ENCODE measurements around the gene AVP. TPM values are rescaled to one million over a fixed set of nuclear protein-coding genes. Genes with fewer than 3 reads are reported as not detected.
"Not testable (repeated sequence)": the region's sequence is repeated elsewhere in the genome, so short reads cannot be mapped to it uniquely, and the experiment has no call there.

Gene AVP
- total RNA-seq, 3 donors from 2014 or later = not detected

DNA sequence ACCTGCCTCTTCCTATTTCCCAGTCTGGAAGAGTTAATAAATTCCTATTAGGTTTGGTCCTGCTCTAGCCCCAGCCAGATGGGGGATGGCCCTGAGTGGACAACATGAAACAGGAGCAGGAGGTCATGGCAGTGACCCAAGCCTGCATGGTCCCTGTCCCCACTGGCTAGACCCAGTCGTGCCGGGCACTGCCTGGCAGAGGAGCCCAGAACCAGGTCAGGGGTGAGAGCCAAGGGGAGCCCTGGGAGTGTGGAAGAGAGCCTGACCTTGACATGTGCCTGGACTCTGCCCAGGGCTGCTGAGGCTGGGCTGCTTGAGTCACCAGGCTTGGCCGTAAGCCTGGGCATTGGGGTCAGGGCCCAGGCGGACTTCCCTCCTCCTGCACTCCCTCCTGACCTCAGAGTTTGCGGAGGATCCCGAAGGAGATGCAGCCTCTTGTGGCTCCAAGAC is 3.6 kb downstream of the AVP start:
- Histone ChIP-seq H3K9me3 (no peaks in the 10 kb centered on the region), H3K27me3 (peaks cover 3 to 18% of the 10 kb centered on the region in 2 donors), H3K27ac (no peak overlapping the region), H3K36me3 (no peaks in the 10 kb centered on the region), H3K4me3 (no peak overlapping the region), H3K4me1 (no peaks in the 10 kb centered on the region)
- TF ChIP-seq, protein P1, sequence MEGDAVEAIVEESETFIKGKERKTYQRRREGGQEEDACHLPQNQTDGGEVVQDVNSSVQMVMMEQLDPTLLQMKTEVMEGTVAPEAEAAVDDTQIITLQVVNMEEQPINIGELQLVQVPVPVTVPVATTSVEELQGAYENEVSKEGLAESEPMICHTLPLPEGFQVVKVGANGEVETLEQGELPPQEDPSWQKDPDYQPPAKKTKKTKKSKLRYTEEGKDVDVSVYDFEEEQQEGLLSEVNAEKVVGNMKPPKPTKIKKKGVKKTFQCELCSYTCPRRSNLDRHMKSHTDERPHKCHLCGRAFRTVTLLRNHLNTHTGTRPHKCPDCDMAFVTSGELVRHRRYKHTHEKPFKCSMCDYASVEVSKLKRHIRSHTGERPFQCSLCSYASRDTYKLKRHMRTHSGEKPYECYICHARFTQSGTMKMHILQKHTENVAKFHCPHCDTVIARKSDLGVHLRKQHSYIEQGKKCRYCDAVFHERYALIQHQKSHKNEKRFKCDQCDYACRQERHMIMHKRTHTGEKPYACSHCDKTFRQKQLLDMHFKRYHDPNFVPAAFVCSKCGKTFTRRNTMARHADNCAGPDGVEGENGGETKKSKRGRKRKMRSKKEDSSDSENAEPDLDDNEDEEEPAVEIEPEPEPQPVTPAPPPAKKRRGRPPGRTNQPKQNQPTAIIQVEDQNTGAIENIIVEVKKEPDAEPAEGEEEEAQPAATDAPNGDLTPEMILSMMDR (IDR thresholded peaks at IDR 0.05) = no peak
- no peak for TF ChIP-seq POLR2A (IDR thresholded peaks at IDR 0.05)
- no peak for TF ChIP-seq POLR2AphosphoS5 (IDR thresholded peaks at IDR 0.05)
- intact Hi-C loops (cut with DNase I; ENCODE audit: low total_unique reads) = no loop called here
- no peak for DNase-seq (ENCODE audit: low spot score in 2 of 2)

GRCh38 chr20:3077618-3078134 is 6.8 kb downstream of the AVP start:
- DNase-seq (ENCODE audit: low spot score in 2 of 2) = peak in 1 of 2 donors; percentile 15
- intact Hi-C loops (cut with DNase I; ENCODE audit: low total_unique reads) = no loop called here
- H3K36me3 ChIP-seq = no peaks in the 10 kb centered on the region
- H3K27me3 ChIP-seq = peaks cover 0 to 4% of the 10 kb centered on the region in 2 donors
- no peaks in the 10 kb centered on the region for H3K9me3 ChIP-seq
- TF ChIP-seq, protein P1 (IDR thresholded peaks at IDR 0.05) = no peak
- no peak for TF ChIP-seq POLR2AphosphoS5 (IDR thresholded peaks at IDR 0.05)
- TF ChIP-seq POLR2A (IDR thresholded peaks at IDR 0.05) = no peak
- H3K27ac ChIP-seq = no peak overlapping the region
- H3K4me1 ChIP-seq = no peaks in the 10 kb centered on the region
- no peak overlapping the region for H3K4me3 ChIP-seq

GRCh38 chr20:3075315-3075714 is 9.2 kb downstream of the AVP start:
- H3K36me3 ChIP-seq; H3K9me3 ChIP-seq; H3K27me3 ChIP-seq; H3K4me3 ChIP-seq; H3K27ac ChIP-seq; DNase-seq (ENCODE audit: low spot score in 2 of 2); intact Hi-C loops (cut with DNase I; ENCODE audit: low total_unique reads); H3K4me1 ChIP-seq: not testable (repeated sequence)

DNA sequence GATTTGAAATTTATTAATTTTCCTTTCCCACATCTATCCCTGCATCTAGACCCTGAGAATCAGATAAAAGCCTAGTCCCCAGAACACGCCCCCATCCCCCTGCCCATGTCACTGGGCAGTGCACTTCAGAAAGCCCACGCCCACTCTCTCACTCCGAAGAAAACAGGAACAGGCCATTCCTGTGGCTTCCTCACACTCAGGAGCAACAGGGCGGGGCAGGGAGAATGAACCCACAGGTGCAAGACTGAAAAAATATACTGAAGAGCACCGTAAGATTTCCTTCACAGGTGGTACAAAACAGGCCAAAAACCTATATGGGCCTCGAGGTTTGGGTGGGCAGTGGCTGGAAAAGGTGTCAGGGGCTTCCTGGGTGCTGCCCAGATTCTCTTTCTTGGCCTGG is 9.7 kb downstream of the AVP start:
- Histone ChIP-seq H3K4me1 (peaks cover 0 to 7% of the 10 kb centered on the region in 2 donors), H3K27me3 (no peaks in the 10 kb centered on the region), H3K27ac (no peak overlapping the region), H3K36me3 (no peaks in the 10 kb centered on the region), H3K4me3 (no peak overlapping the region), H3K9me3 (no peaks in the 10 kb centered on the region)
- TF ChIP-seq, protein P1 (IDR thresholded peaks at IDR 0.05) = no peak
- TF ChIP-seq POLR2AphosphoS5 (IDR thresholded peaks at IDR 0.05) (no peak), POLR2A (IDR thresholded peaks at IDR 0.05) (no peak)
- intact Hi-C loops (cut with DNase I; ENCODE audit: low total_unique reads) = no loop called here
- DNase-seq (ENCODE audit: low spot score in 2 of 2) = peak in 1 of 2 donors; percentile 33

- DNase-seq (ENCODE audit: low spot score in 2 of 2); H3K27ac ChIP-seq; H3K4me1 ChIP-seq; intact Hi-C loops (cut with DNase I; ENCODE audit: low total_unique reads); H3K9me3 ChIP-seq; H3K36me3 ChIP-seq; H3K4me3 ChIP-seq; H3K27me3 ChIP-seq: not testable (repeated sequence)
Measured at GRCh38 chr20:3073251-3073643, 11.3 kb downstream of the AVP start.

DNA sequence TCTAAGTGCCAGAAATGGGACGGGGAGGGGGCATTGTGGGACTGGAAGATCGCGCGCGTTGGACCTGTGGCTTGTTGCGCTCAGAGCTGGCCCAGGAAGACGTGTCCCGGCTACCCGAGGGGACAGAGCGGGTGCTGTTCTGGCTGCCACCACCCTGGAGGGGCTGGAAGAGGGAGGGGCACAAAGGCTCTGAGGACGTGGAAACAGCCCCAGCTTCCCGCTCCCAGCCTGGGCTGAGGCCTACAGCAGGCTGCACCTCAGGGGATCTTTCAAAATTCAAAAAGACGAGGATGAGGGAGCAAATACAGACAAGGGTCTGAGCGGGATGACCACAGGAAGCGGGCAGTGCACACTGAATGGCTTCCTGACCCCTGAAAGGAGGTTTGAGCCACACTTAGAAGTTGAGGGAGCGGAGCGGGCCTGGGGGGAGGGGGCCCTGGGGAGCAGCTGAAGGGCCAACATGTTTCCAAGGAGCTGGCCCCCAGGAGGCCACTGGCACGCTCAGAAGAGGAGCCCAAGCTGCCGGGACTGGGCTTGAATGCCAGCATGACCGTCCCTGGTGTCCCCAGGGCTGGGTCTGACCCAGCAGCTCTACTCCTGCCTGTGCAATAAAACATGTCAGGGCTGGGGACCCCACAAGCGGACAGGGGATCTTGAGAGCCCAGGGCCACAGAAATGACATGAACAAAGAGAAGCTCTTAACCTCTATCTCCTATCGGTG is 11.8 kb downstream of the AVP start:
- H3K4me1 ChIP-seq = peaks cover 0 to 7% of the 10 kb centered on the region in 2 donors
- no peak for TF ChIP-seq POLR2AphosphoS5 (IDR thresholded peaks at IDR 0.05)
- H3K9me3 ChIP-seq = no peaks in the 10 kb centered on the region
- H3K4me3 ChIP-seq = peak overlapping the region; percentile 58 to 88 (median 67)
- H3K27me3 ChIP-seq = no peaks in the 10 kb centered on the region
- no peak for DNase-seq (ENCODE audit: low spot score in 2 of 2)
- no peaks in the 10 kb centered on the region for H3K36me3 ChIP-seq
- intact Hi-C loops (cut with DNase I; ENCODE audit: low total_unique reads) = no loop called here
- no peak overlapping the region for H3K27ac ChIP-seq
